ENCODE data around the gene NTRK3.

Gene NTRK3

DNA sequence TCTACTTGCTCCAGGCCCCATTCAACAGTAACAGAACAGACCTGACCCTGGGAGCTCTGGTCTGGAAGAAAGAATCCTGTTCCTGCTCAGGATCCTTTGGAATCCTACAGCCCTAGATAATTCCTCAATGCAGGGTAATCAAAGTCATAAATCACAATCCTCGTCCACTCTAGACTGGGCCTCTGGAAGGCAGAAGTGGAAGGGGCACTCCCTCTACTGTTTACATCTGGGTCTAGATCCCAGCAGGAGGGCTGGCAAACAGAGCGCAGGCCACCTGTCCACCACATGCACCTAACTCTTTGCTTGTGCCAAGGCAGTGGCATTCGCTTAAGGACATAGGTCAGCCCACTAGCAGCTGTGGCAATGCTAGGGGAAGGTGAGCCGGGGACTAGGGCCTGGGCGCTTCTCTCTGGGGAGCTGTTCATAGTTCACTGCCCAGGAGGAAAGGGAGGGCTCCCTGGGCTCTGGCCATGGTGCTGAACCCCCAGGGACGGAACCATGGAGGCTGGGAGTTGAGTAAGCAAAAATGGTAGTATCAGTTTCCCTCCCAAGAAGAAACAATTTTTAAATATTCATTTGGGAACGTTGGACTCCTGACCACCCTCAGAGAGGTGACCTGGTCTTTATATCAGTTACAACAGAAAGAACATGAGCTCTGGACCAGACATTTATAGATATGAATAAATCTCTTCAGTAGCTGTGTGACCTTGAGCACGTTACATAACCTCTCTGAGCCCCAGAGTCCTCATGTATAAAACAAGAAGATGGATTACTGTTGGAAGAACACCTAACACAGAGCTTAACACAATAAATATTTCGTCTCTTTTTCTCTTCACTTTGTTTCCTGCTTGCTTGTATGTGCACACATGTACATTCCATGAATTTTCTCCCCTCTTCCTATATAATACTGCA lies 90.2 kb downstream of the NTRK3 start:
- ChIA-PET POLR2A (ENCODE audit: low non-redundant PET) (no interaction called here), CTCF (interaction anchor here (0.7 kb wide), 1 partner anchor 262 kb away, joined by 3 read pairs; no protein-coding TSS in a partner anchor)
- H3K27ac ChIP-seq, result no peak overlapping the region
- TF ChIP-seq, protein P1, sequence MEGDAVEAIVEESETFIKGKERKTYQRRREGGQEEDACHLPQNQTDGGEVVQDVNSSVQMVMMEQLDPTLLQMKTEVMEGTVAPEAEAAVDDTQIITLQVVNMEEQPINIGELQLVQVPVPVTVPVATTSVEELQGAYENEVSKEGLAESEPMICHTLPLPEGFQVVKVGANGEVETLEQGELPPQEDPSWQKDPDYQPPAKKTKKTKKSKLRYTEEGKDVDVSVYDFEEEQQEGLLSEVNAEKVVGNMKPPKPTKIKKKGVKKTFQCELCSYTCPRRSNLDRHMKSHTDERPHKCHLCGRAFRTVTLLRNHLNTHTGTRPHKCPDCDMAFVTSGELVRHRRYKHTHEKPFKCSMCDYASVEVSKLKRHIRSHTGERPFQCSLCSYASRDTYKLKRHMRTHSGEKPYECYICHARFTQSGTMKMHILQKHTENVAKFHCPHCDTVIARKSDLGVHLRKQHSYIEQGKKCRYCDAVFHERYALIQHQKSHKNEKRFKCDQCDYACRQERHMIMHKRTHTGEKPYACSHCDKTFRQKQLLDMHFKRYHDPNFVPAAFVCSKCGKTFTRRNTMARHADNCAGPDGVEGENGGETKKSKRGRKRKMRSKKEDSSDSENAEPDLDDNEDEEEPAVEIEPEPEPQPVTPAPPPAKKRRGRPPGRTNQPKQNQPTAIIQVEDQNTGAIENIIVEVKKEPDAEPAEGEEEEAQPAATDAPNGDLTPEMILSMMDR (conservative IDR thresholded peaks at IDR 0.05; ENCODE audit: low read depth), result no peak
- DNase-seq (ENCODE audit: low spot score), result peak; percentile 13

DNA sequence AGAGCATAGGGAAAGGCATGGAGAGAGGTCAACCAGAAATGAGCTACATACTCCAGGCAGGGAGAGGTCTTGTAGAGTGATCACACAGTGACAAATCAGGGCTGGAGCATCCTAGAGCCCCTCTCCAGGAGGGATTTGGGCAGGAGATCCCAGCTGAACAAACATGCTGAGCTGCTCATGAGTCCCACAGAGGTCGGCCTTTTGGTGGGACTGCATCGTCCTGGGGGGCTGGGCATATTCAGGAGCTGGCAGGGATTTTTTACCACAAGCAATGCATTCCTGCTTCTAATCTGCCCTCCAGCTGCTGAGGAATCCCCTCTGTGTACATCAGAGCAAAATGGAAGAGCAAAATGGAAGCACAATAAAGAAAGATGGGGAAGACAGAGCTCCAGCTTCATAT lies 94.9 kb downstream of the NTRK3 start:
- CTCF ChIA-PET, result no interaction called here
- TF ChIP-seq, protein P1 (conservative IDR thresholded peaks at IDR 0.05; ENCODE audit: low read depth), result no peak
- POLR2A ChIA-PET (ENCODE audit: low non-redundant PET), result no interaction called here
- no peak overlapping the region for H3K27ac ChIP-seq
- DNase-seq (ENCODE audit: low spot score), result no peak

DNA sequence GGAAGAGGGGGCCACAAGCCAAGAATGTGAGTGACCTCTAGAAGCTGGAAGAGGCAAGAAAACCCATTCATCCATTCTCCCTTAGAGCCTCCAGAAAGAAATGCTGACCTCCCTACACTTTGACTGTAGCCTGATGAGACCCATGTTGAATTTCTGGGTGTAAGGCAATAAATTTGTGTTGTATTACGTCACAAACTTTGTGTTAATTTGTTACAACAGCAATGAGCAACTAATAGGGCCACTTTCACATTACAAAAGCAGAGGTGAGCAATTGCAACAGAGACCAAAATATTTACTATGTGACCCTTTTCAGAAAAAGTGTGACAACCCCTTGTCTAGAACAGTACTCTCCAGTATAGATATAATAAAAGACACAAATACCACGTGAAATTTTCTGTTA lies 101.2 kb downstream of the NTRK3 start:
- no peak for DNase-seq (ENCODE audit: low spot score)
- no peak overlapping the region for H3K27ac ChIP-seq
- TF ChIP-seq, protein P1 (conservative IDR thresholded peaks at IDR 0.05; ENCODE audit: low read depth), result no peak
- ChIA-PET CTCF (no interaction called here), POLR2A (ENCODE audit: low non-redundant PET) (no interaction called here)

DNA sequence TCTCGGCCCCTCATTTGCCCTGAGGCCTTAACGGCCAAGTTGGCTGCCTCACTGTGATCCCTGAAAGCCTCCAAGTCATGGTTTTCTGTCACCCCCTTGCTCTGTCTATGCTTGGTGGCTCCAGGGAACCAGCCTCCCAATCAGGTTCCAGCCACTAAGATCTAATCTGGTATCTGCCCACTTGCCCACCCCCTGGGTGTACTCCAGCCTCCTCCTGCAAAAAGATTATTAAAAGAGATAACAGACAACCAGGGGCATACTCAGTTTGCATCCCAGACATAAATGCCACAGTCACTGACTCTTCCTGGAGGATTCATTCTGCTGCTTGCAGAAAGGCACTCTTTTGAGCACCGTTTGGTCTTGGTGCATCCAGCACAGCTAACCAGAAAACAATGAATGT lies 103.9 kb downstream of the NTRK3 start:
- ChIA-PET CTCF (no interaction called here), POLR2A (ENCODE audit: low non-redundant PET) (no interaction called here)
- DNase-seq (ENCODE audit: low spot score), result no peak
- TF ChIP-seq, protein P1 (conservative IDR thresholded peaks at IDR 0.05; ENCODE audit: low read depth), result no peak
- no peak overlapping the region for H3K27ac ChIP-seq

DNA sequence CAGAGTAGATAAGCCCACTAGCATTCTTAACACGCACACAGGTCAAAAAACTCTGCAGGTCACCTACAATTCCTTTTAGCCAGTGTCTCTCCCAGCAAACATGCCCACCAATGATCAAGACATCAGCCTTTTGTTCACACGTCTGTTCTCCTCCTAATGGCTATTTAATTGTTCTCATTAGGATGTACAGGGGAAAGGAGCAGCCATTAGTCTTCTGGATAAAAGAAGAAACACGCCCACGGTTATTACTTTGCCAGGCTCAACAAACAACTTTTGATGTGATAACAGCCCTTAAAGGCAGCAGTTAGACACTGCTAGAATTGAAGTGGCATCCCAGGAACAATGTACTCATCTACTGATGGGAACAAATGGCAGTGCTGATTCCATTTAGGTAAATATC lies 108.8 kb downstream of the NTRK3 start:
- no peak for DNase-seq (ENCODE audit: low spot score)
- TF ChIP-seq, protein P1 (conservative IDR thresholded peaks at IDR 0.05; ENCODE audit: low read depth), result no peak
- no peak overlapping the region for H3K27ac ChIP-seq
- CTCF ChIA-PET, result no interaction called here
- POLR2A ChIA-PET (ENCODE audit: low non-redundant PET), result no interaction called here

DNA sequence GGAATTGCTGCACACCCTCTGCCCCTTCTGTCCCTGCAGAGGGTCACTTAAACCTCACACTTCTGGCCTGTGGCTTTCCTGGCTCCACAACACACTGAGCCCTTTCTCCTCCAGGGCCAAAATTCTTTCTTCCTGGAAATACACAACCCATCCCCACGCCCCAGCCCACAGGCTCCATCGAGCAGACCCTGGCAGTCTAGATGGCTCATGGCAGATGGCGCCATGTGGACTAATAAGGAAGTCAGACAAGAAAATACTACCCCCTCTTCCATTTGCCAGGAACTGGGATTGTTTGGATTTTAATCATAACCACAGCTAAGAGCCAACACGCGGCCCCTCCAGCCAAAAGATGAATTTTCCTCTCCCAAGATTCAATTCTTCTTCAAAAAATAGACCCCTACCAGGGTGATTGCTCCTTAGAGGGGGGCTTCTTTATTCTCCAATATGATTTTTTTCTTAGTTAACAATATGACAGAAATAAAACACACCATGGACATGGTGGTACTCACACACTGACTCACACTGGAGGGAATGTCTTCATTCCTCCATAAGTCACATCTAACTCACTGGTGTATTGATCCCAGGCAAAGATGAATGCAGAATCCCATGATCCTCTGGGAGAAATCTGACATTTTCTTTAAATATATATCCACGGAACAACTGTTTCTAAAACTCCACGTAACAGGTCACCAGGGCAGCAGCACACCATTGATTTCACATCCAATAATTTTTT lies 111.5 kb downstream of the NTRK3 start:
- ChIA-PET POLR2A (ENCODE audit: low non-redundant PET) (no interaction called here), CTCF (no interaction called here)
- H3K27ac ChIP-seq, result no peak overlapping the region
- TF ChIP-seq, protein P1 (conservative IDR thresholded peaks at IDR 0.05; ENCODE audit: low read depth), result no peak
- no peak for DNase-seq (ENCODE audit: low spot score)
